ENCODE results near the gene RUNX2.

- TF ChIP-seq CTCF (IDR thresholded peaks at IDR 0.05) (no peak), EZH2 (IDR thresholded peaks at IDR 0.05) (no peak), EZH2phosphoT487 (IDR thresholded peaks at IDR 0.05) (no peak)
Measured at GRCh38 chr6:45417436-45417835, 89.3 kb downstream of the RUNX2 start.
